Measurements from ENCODE around the gene XRCC5.
A peak's percentile ranks its signal among the peaks of the same experiment; 100 is the strongest.

XRCC5 gene

GRCh38 chr2:216082117-216082711 is 26.9 kb upstream of the XRCC5 start:
- Histone ChIP-seq H3K4me3 (peak overlapping the region; percentile 65 to 75), H3K36me3 (no peaks in the 10 kb centered on the region), H3K4me1 (peaks cover 0 to 13% (median 4%) of the 10 kb centered on the region in 4 donors), H3K27me3 (no peaks in the 10 kb centered on the region), H3K9me3 (no peaks in the 10 kb centered on the region), H3K27ac (peak overlapping the region in 1 of 2 donors; percentile 64)
- DNase-seq = no peak
- intact Hi-C loops (cut with DNase I; ENCODE audit: low total_unique reads) = no loop called here
- no peak for TF ChIP-seq CTCF (IDR thresholded peaks at IDR 0.05)

GRCh38 chr2:216082805-216083204 is 26.3 kb upstream of the XRCC5 start:
- H3K27me3 ChIP-seq = no peaks in the 10 kb centered on the region
- DNase-seq = peak in 1 of 2 donors; percentile 34
- H3K36me3 ChIP-seq = no peaks in the 10 kb centered on the region
- H3K4me3 ChIP-seq = no peak overlapping the region
- H3K4me1 ChIP-seq = peaks cover 0 to 13% (median 4%) of the 10 kb centered on the region in 4 donors
- intact Hi-C loops (cut with DNase I; ENCODE audit: low total_unique reads) = no loop called here
- no peak for TF ChIP-seq CTCF (IDR thresholded peaks at IDR 0.05)
- H3K9me3 ChIP-seq = no peaks in the 10 kb centered on the region
- H3K27ac ChIP-seq = no peak overlapping the region

- Histone ChIP-seq H3K4me3 (no peak overlapping the region), H3K36me3 (no peaks in the 10 kb centered on the region), H3K9me3 (no peaks in the 10 kb centered on the region), H3K27ac (no peak overlapping the region), H3K27me3 (no peaks in the 10 kb centered on the region), H3K4me1 (peaks cover 0 to 13% (median 4%) of the 10 kb centered on the region in 4 donors)
- intact Hi-C loops (cut with DNase I; ENCODE audit: low total_unique reads) = no loop called here
- TF ChIP-seq CTCF (IDR thresholded peaks at IDR 0.05) = no peak
- no peak for DNase-seq
These were observed 25.5 kb upstream of the XRCC5 start for GRCh38 chr2:216083464-216084281.

- Histone ChIP-seq H3K27me3 (no peaks in the 10 kb centered on the region), H3K9me3 (no peaks in the 10 kb centered on the region), H3K36me3 (no peaks in the 10 kb centered on the region), H3K4me1 (peaks cover 0 to 13% (median 4%) of the 10 kb centered on the region in 4 donors), H3K4me3 (no peak overlapping the region), H3K27ac (no peak overlapping the region)
- intact Hi-C loops (cut with DNase I; ENCODE audit: low total_unique reads) = no loop called here
- no peak for TF ChIP-seq CTCF (IDR thresholded peaks at IDR 0.05)
- no peak for DNase-seq
These were observed 24.6 kb upstream of the XRCC5 start for GRCh38 chr2:216084547-216084946.

GRCh38 chr2:216086207-216086893 is 22.8 kb upstream of the XRCC5 start:
- Histone ChIP-seq H3K4me1 (peaks cover 0 to 8% (median 1%) of the 10 kb centered on the region in 4 donors), H3K4me3 (no peak overlapping the region), H3K27me3 (no peaks in the 10 kb centered on the region), H3K36me3 (no peaks in the 10 kb centered on the region), H3K27ac (no peak overlapping the region), H3K9me3 (no peaks in the 10 kb centered on the region)
- DNase-seq = no peak
- no peak for TF ChIP-seq CTCF (IDR thresholded peaks at IDR 0.05)
- intact Hi-C loops (cut with DNase I; ENCODE audit: low total_unique reads) = no loop called here
